Epithelial cell of esophagus (primary cell): ENCODE data around the gene LYRM4.
A peak's percentile ranks its signal among the peaks of the same experiment; 100 is the strongest.

Source experiments
- DNase-seq: peaks from one replicate; pipeline ENCODE4 v3.0.0; 2010; ENCODE audit warnings: low read depth
- H3K4me3 ChIP-seq: 2 replicates; pipeline ENCODE4 v1.5.1; 2011; ENCODE audit warnings: mild to moderate bottlenecking, low read length, control low read depth
- TF ChIP-seq, protein P1 (sequence below): IDR thresholded peaks from 2 replicates; pipeline ENCODE4 v1.5.1; 2011; ENCODE audit warnings: low read depth, mild to moderate bottlenecking, low read length, control low read depth, inconsistent platforms; ENCODE audit not compliant: insufficient read depth; ENCODE audit errors: missing control alignments

The LYRM4 gene

DNA sequence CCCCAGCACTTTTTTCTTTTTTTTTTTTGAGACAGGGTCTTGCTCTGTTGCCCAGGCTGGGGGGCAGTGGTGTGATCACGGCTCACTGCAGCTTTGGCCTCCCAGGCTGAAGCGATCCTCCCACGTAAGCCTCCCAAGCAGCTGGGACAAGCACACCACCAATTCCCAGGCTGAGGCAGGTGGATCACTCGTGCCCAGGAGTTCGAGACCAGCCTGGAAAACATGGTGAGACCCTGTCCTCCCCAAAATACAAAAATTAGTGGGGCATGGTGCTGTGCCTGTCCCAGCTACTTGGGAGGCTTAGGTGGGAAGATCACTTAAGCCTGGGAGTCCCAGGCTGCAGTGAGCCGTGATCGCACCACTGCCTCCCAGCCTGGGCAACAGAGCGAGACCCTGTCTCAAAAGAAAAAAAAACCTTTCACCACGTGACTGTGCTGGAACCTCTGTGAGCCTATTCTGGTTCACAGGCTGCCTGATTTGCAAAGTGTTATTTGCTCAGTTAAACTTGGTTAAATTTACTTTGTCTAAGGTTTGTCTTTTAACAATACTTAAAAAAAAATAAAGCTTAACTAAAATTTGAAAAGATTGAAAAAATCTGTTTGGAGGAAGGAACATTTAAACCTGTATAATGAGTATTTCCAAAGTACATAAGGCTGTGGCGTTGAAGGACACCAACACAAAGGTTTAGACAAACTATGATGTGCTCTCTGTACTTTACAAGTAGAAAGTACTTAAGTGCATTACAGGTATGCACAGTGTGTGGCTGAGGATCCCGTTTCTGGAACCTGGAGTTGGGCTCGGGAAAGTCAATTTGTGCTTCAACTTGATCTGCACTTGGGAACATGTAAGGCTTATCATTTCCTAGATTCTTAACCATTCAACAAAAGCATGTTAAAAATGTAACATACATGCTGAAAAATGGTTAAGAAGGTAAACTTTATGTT, 120.7 kb downstream of the LYRM4 start:
- no peak for DNase-seq
- TF ChIP-seq, protein P1, sequence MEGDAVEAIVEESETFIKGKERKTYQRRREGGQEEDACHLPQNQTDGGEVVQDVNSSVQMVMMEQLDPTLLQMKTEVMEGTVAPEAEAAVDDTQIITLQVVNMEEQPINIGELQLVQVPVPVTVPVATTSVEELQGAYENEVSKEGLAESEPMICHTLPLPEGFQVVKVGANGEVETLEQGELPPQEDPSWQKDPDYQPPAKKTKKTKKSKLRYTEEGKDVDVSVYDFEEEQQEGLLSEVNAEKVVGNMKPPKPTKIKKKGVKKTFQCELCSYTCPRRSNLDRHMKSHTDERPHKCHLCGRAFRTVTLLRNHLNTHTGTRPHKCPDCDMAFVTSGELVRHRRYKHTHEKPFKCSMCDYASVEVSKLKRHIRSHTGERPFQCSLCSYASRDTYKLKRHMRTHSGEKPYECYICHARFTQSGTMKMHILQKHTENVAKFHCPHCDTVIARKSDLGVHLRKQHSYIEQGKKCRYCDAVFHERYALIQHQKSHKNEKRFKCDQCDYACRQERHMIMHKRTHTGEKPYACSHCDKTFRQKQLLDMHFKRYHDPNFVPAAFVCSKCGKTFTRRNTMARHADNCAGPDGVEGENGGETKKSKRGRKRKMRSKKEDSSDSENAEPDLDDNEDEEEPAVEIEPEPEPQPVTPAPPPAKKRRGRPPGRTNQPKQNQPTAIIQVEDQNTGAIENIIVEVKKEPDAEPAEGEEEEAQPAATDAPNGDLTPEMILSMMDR, result no peak
- no peak overlapping the region for H3K4me3 ChIP-seq

DNA sequence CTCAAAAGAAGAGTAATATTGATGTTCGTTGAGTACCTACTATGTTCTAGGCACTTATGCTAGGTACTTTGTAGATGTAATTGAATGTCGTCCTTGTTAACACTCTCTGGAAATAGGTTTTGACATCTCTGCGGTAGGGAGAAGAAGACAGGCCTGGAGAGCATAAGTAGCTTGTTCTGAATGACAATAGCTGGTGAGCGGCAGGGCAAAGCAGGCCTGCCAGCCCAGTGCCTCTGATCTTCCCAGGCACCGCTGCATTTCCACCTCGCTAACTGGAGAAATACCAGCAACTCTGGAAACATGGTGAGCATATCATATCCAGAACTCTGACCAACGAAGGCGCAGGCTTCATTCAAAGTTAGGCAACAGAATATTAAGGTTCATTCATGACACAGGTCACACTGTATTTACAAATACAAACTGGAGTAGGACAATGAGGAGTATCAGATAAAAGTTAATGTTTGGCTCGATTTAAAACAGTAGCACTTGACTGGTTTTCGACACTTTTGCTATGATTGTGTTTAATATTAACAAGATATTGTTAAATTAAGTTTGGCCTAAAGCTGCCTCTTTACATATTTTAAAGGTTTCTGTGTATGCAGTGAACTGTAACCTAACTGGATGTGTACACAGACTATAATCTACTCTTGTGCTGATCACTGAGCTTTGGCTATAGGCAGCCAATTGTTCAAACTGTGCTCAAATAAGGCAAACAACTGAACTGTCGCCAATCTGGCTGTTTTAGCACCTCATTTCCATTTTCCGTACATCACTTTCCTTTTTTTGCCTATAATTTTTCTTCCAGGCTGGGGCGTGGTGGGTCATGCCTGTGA, 121.5 kb downstream of the LYRM4 start:
- H3K4me3 ChIP-seq, result no peak overlapping the region
- TF ChIP-seq, protein P1, result no peak
- no peak for DNase-seq

DNA sequence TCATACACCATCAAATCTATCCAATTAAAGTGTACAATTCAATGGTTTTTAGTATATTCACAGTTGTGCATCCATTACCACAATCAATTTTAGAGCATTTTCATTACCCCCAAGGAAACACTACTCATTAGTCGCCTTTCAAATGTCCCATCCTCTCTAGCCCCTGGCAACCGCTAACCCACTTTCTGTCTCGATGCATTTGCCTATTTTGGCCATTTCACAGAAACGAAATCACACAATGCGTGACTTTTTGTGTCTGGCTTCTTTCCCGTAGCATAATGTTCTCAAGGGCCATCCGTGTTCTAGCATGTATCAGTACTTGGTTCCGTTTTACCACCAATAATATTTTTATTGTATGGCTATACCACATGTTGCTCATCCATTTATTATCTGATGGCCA, 123.9 kb downstream of the LYRM4 start:
- DNase-seq, result no peak
- TF ChIP-seq, protein P1, result no peak
- no peak overlapping the region for H3K4me3 ChIP-seq

DNA sequence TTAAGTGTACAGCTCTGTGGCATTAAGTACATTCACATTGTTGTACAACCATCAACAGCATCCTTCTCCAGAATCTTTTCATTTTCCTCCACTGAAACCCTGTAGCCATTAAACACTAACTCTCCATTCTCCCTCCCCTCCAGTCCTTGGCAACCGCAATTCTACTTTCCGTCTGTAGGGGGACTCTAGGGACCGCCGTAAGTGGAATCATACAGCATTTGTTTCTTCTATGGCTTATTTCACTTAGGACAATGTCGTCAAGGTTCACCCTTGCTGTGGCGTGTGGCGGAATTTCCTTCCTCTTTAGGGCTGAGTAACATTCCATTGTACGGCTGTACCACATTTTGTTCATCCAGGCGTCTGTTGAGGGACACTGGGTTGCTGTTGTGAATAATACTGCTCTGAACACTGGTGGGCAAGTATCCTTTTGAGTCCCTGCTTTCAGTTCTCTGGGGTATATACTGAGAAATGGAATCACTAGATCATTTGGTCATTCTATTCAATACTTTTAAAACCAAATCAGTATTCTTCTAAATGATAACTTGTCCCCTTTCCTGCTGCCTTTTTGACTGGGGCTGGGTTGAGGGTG, 124.9 kb downstream of the LYRM4 start:
- TF ChIP-seq, protein P1, result peak; percentile 59

DNA sequence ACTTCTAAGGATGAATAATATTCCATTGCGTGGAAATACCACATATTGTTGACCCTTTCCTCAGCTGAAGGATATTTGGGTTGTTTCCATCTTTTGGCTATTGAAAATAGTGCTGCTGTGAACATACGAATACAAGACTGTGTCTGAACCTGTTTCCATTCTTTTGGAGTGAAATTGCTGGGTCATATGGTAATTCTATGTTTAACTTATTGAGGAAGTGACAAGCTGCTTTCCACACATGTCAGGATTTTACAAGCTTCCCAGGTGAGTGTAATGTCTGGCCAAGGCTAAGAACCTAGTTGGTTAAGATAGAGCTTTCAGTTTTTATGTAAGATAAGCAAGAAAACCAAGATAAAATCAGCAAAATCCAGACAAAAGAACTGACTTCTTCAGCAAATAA, 126.8 kb downstream of the LYRM4 start:
- H3K4me3 ChIP-seq, result no peak overlapping the region
- peak; percentile 73 for DNase-seq
- TF ChIP-seq, protein P1, result no peak

More for the DNA sequence above, 124.9 kb downstream of the LYRM4 start:
- peak; percentile 45 for DNase-seq
- H3K4me3 ChIP-seq, result no peak overlapping the region

DNA sequence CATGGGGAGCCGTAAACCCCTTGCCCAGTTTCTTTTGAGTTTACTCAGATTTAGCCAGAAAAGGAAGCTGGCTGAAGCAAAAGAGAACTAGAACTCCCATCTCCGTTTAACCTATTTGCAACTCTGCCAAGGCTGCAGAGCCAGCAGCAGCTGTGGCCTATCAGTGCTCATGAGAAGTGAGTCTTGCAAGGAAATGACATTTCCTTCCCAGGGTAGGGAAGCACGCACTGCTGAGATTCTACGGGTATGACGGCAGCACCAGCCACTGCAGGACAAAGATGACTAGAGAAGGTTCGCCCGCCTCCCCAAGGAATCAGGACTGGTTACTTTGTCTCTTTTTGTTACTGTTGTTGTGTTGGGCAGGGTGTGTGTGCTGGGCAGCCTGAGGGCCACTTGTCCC, 128.0 kb downstream of the LYRM4 start:
- DNase-seq, result no peak
- H3K4me3 ChIP-seq, result no peak overlapping the region
- TF ChIP-seq, protein P1, result no peak
